Mesendoderm (in vitro differentiated cells): ENCODE data around the gene GPHA2. TPM values are rescaled to one million over a fixed set of nuclear protein-coding genes. Genes with fewer than 3 reads are reported as not detected.
"Not testable (repeated sequence)": the region's sequence is repeated elsewhere in the genome, so short reads cannot be mapped to it uniquely, and the experiment has no call there.

Experiments used
- DNase-seq: peaks from one replicate; pipeline ENCODE4 v3.0.0; 2013
- H2AK5ac ChIP-seq: 2 replicates; pipeline ENCODE4 v1.6.1; 2013; ENCODE audit warnings: low read length, inconsistent platforms
- H2BK120ac ChIP-seq: 2 replicates; pipeline ENCODE4 v1.6.1; 2013; ENCODE audit warnings: low read depth, mild to moderate bottlenecking, low read length, moderate library complexity, mixed read lengths
- H2BK15ac ChIP-seq: replicated peaks from 2 replicates; pipeline ENCODE4 v1.6.1; 2013; ENCODE audit warnings: low read depth, mild to moderate bottlenecking, moderate library complexity
- H2BK5ac ChIP-seq: 2 replicates; pipeline ENCODE4 v1.6.1; 2013; ENCODE audit warnings: low read length, inconsistent platforms
- H3K18ac ChIP-seq: 2 replicates; pipeline ENCODE4 v1.6.1; 2013; ENCODE audit warnings: mild to moderate bottlenecking, low read length, mixed read lengths
- H3K23ac ChIP-seq: one replicate; pipeline ENCODE4 v1.6.1; 2013; ENCODE audit warnings: low read length
- H3K27ac ChIP-seq: 2 replicates; pipeline ENCODE4 v1.5.1; 2013; ENCODE audit warnings: low read depth, mild to moderate bottlenecking, inconsistent platforms, low read length, moderate library complexity
- H3K27me3 ChIP-seq: 2 replicates; pipeline ENCODE4 v1.6.1; 2013; ENCODE audit warnings: low read length, control low read depth, mild to moderate bottlenecking, inconsistent platforms; ENCODE audit not compliant: insufficient read depth, poor library complexity
- H3K36me3 ChIP-seq: 2 replicates; pipeline ENCODE4 v1.6.1; 2013; ENCODE audit warnings: low read length, inconsistent platforms; ENCODE audit not compliant: control insufficient read depth, insufficient read depth
- H3K4ac ChIP-seq: one replicate; pipeline ENCODE4 v1.6.1; 2013; ENCODE audit warnings: low read depth, mild to moderate bottlenecking, low read length, moderate library complexity
- H3K4me1 ChIP-seq: 2 replicates; pipeline ENCODE4 v1.6.1; 2013; ENCODE audit warnings: low read depth, low read length, inconsistent platforms; ENCODE audit not compliant: control insufficient read depth
- H3K4me2 ChIP-seq: 2 replicates; pipeline ENCODE4 v1.6.1; 2013; ENCODE audit warnings: low read length
- H3K4me3 ChIP-seq: 2 replicates; pipeline ENCODE4 v1.5.1; 2013; ENCODE audit warnings: mild to moderate bottlenecking, low read length
- H3K56ac ChIP-seq: one replicate; pipeline ENCODE4 v1.6.1; 2013; ENCODE audit warnings: low read length
- H3K79me1 ChIP-seq: 2 replicates; pipeline ENCODE4 v1.6.1; 2013; ENCODE audit warnings: low read length, inconsistent platforms
- H3K79me2 ChIP-seq: 2 replicates; pipeline ENCODE4 v1.6.1; 2013; ENCODE audit warnings: mild to moderate bottlenecking, low read length; ENCODE audit not compliant: control insufficient read depth, insufficient read depth
- H3K9ac ChIP-seq: 2 replicates; pipeline ENCODE4 v1.6.1; 2013; ENCODE audit warnings: low read length, inconsistent platforms
- H4K5ac ChIP-seq: one replicate; pipeline ENCODE4 v1.6.1; 2013; ENCODE audit warnings: low read length
- H4K8ac ChIP-seq: one replicate; pipeline ENCODE4 v1.6.1; 2013; ENCODE audit warnings: low read depth, mild to moderate bottlenecking, control low read depth, low read length, moderate library complexity
- WGBS: extraction: QIAGEN DNeasy Blood & Tissue Kit; methylation state at CpG from one replicate; pipeline ENCODE4 v1.1.7; 2013; ENCODE audit warnings: low lambda C conversion rate, missing lambda C conversion rate; ENCODE audit not compliant: insufficient coverage; ENCODE audit errors: extremely low coverage; 5-methylcytosine and 5-hydroxymethylcytosine counted together
- polyA plus RNA-seq, 2 experiments: library from polyadenylated mRNA; stranded (reverse); fragments of 200-250 nt; gene quantifications; one replicate each; pipeline ENCODE4 v1.2.3, GENCODE V29; 2013

Gene GPHA2, protein sequence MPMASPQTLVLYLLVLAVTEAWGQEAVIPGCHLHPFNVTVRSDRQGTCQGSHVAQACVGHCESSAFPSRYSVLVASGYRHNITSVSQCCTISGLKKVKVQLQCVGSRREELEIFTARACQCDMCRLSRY
- polyA plus RNA-seq (2013, experiment 1 of 2), result 1.2 TPM
- polyA plus RNA-seq (2013, experiment 2 of 2), result 1.1 TPM

- H3K36me3 ChIP-seq, result no peaks in the 10 kb centered on the region
- H3K4ac ChIP-seq, result no peak within 1 kb of the TSS
- no CpG with 5 or more reads among the region's 14 CpGs for WGBS
- H2BK5ac ChIP-seq, result no peak within 1 kb of the TSS
- peak within 1 kb of the TSS; percentile 1 for H3K4me2 ChIP-seq
- H3K27me3 ChIP-seq, result no peaks in the 10 kb centered on the region
- no peak within 1 kb of the TSS for H3K18ac ChIP-seq
- H3K56ac ChIP-seq, result peak within 1 kb of the TSS; percentile 74
- no peak within 1 kb of the TSS for H4K5ac ChIP-seq
- no peak within 1 kb of the TSS for H3K4me3 ChIP-seq
- H3K27ac ChIP-seq, result no peak within 1 kb of the TSS
- H3K23ac ChIP-seq, result no peak within 1 kb of the TSS
- H3K79me2 ChIP-seq, result no peaks in the 10 kb centered on the region
- no peaks in the 10 kb centered on the region for H3K79me1 ChIP-seq
- no peak within 1 kb of the TSS for H4K8ac ChIP-seq
- H2AK5ac ChIP-seq, result no peak within 1 kb of the TSS
- H3K9ac ChIP-seq, result peak within 1 kb of the TSS; percentile 35
- no peak within 1 kb of the TSS for H2BK120ac ChIP-seq
- peaks cover 5% of the 10 kb centered on the region for H3K4me1 ChIP-seq
- no peak within 1 kb of the TSS for H2BK15ac ChIP-seq
- peak; percentile 88 for DNase-seq
These were observed at the start of gene GPHA2 for GRCh38 chr11:64935359-64936081. GPHA2 (minus strand) TSS chr11:64935893; CDS start chr11:64935460, 433 bp downstream.

DNA sequence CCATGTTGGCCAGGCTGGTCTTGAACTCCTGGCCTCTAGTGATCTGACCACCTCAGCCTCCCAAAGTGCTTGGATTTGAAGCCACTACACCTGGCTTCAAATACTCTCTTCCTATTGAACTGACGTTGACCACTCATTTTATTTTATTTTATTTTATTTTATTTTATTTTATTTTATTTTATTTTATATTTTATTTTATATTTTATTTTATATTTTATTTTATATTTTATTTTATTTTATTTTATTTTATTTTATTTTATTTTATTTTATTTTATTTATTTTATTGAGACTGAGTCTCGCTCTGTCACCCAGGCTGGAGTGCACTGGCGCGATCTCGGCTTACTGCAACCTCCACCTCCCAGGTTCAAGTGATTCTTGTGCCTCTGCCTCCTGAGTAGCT, 47.6 kb upstream of the GPHA2 start:
- H2BK5ac ChIP-seq, H3K18ac ChIP-seq, H3K4ac ChIP-seq, H3K56ac ChIP-seq, H4K8ac ChIP-seq, H3K23ac ChIP-seq, H4K5ac ChIP-seq, H3K4me2 ChIP-seq, H3K4me3 ChIP-seq, H3K4me1 ChIP-seq, H3K36me3 ChIP-seq, H3K27me3 ChIP-seq, H2BK15ac ChIP-seq, H2BK120ac ChIP-seq, DNase-seq, H2AK5ac ChIP-seq, H3K27ac ChIP-seq, H3K79me2 ChIP-seq, H3K79me1 ChIP-seq, H3K9ac ChIP-seq: not testable (repeated sequence)
- WGBS, result no CpG with 5 or more reads among the region's 5 CpGs

DNA sequence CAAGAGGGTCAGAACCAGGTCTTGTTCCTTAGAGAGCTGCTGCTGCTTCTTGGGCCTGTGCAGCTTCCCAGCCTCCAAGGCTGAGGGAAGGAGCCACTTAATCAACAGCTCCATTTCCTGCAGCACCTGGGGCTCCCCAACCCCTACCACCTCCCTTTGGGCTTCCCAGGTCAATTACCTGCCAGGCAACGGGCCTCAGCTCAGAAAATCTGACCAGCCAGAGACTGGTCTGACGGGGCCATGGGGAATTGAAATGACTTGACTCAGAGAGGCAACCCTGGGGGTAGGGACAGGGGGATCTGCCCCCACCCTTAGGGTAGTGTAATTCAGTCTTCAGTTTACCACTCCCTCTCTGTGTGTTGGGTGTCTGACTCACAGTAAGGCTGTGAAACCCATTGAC, 41.0 kb upstream of the GPHA2 start:
- no peak for DNase-seq
- H3K4me2 ChIP-seq, result no peak overlapping the region
- H3K27me3 ChIP-seq, result no peaks in the 10 kb centered on the region
- no peaks in the 10 kb centered on the region for H3K36me3 ChIP-seq
- H2BK15ac ChIP-seq, result no peak overlapping the region
- no peak overlapping the region for H3K4ac ChIP-seq
- H3K9ac ChIP-seq, result no peak overlapping the region
- no peak overlapping the region for H4K5ac ChIP-seq
- no peaks in the 10 kb centered on the region for H3K79me1 ChIP-seq
- no peak overlapping the region for H3K27ac ChIP-seq
- H3K18ac ChIP-seq, result no peak overlapping the region
- H3K56ac ChIP-seq, result no peak overlapping the region
- no peaks in the 10 kb centered on the region for H3K79me2 ChIP-seq
- H3K4me1 ChIP-seq, result no peaks in the 10 kb centered on the region
- no peak overlapping the region for H3K23ac ChIP-seq
- no CpG with 5 or more reads among the region's 2 CpGs for WGBS
- no peak overlapping the region for H2BK5ac ChIP-seq
- H3K4me3 ChIP-seq, result no peak overlapping the region
- H2AK5ac ChIP-seq, result no peak overlapping the region
- no peak overlapping the region for H4K8ac ChIP-seq
- no peak overlapping the region for H2BK120ac ChIP-seq

- no peaks in the 10 kb centered on the region for H3K79me1 ChIP-seq
- no peaks in the 10 kb centered on the region for H3K79me2 ChIP-seq
- H4K8ac ChIP-seq, result no peak overlapping the region
- H2AK5ac ChIP-seq, result no peak overlapping the region
- H4K5ac ChIP-seq, result no peak overlapping the region
- H2BK5ac ChIP-seq, result no peak overlapping the region
- no peaks in the 10 kb centered on the region for H3K36me3 ChIP-seq
- H3K4me2 ChIP-seq, result no peak overlapping the region
- no peak overlapping the region for H3K27ac ChIP-seq
- no peak for DNase-seq
- WGBS, result no CpG with 5 or more reads among the region's 5 CpGs
- no peak overlapping the region for H3K4me3 ChIP-seq
- no peak overlapping the region for H3K18ac ChIP-seq
- no peaks in the 10 kb centered on the region for H3K4me1 ChIP-seq
- H3K9ac ChIP-seq, result no peak overlapping the region
- no peak overlapping the region for H2BK15ac ChIP-seq
- no peak overlapping the region for H3K56ac ChIP-seq
- H3K23ac ChIP-seq, result no peak overlapping the region
- H2BK120ac ChIP-seq, result no peak overlapping the region
- H3K27me3 ChIP-seq, result no peaks in the 10 kb centered on the region
- H3K4ac ChIP-seq, result no peak overlapping the region
These were observed 38.4 kb upstream of the GPHA2 start for GRCh38 chr11:64974124-64974523.

DNA sequence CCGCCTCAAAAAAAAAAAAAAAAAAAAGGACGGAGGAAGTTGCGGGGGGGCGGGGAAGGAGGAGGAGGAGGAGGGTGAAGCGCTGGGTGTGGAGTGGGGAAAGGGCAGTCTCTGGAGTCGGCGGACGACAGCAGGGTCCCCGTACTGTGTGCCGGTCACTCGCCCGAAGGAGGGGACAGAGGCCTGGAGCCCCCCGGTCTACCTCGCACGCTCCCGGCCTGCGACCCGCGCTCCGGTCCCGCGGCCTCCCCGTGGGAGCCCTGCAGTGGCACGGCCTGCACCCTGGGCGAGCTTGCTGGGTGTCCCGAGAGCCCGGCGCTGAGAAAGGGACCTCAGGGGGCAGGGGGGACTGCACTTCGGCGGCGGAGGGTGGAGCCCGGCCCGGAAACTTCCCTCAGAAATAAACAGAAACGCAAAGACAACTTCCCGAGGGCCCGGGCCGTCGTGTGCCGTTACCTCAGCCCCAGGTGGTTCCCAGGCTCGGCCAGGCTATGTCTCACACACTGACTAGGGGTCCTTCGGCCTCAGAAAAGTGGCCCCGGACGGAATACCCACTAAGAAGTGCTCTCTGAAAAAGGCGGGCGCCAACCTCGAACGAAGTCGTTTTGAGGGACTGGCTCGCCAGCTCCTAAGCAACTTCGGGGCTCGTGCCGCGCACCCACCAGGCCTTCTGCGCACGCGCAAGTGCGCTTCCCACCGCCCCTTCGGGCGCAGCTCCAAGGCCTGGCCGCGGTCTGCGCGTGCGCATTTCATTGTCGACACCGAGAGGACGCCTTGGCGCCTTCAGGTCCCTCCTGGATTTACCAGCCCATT, 35.9 kb upstream of the GPHA2 start, which contains the start of gene MAJIN:
Gene MAJIN, minus strand, starts transcription at position 688 of the 813 bp plus-strand sequence. CDS start 12,703 bp downstream, outside the sequence.
- Histone ChIP-seq H3K27ac (no peak within 1 kb of the TSS), H3K18ac (no peak within 1 kb of the TSS), H4K8ac (no peak within 1 kb of the TSS), H4K5ac (no peak within 1 kb of the TSS), H2BK120ac (no peak within 1 kb of the TSS), H3K4ac (no peak within 1 kb of the TSS), H3K4me2 (no peak within 1 kb of the TSS), H3K36me3 (no peaks in the 10 kb centered on the region), H3K79me1 (no peaks in the 10 kb centered on the region), H2BK5ac (no peak within 1 kb of the TSS), H3K23ac (no peak within 1 kb of the TSS), H3K4me1 (no peaks in the 10 kb centered on the region), H2BK15ac (no peak within 1 kb of the TSS), H3K27me3 (no peaks in the 10 kb centered on the region), H3K79me2 (no peaks in the 10 kb centered on the region), H3K9ac (no peak within 1 kb of the TSS), H3K56ac (no peak within 1 kb of the TSS), H3K4me3 (no peak within 1 kb of the TSS), H2AK5ac (no peak within 1 kb of the TSS)
- WGBS, result no CpG with 5 or more reads among the region's 69 CpGs
- peak; percentile 87 for DNase-seq
